ENCODE data around the gene C19orf12.

The C19orf12 gene

GRCh38 chr19:29695765-29696564 is 19.1 kb downstream of the C19orf12 start:
- DNase-seq, result no peak

- no peak for DNase-seq
Measured at GRCh38 chr19:29694669-29695627, 20.1 kb downstream of the C19orf12 start.

GRCh38 chr19:29694161-29694560 is 20.9 kb downstream of the C19orf12 start:
- DNase-seq, result no peak

GRCh38 chr19:29690842-29691241 is 24.2 kb downstream of the C19orf12 start:
- no peak for DNase-seq

- no peak for DNase-seq
Measured at GRCh38 chr19:29687897-29688728, 26.9 kb downstream of the C19orf12 start.

GRCh38 chr19:29687244-29687896 is 27.7 kb downstream of the C19orf12 start:
- no peak for DNase-seq

GRCh38 chr19:29686285-29686805 is 28.7 kb downstream of the C19orf12 start:
- no peak for DNase-seq

GRCh38 chr19:29685326-29685725 is 29.7 kb downstream of the C19orf12 start:
- no peak for DNase-seq

- no peak for DNase-seq
Measured at GRCh38 chr19:29683009-29683408, 32.1 kb downstream of the C19orf12 start.

GRCh38 chr19:29682236-29682895 is 32.7 kb downstream of the C19orf12 start:
- no peak for DNase-seq

GRCh38 chr19:29681422-29682235 is 33.4 kb downstream of the C19orf12 start:
- DNase-seq, result no peak

GRCh38 chr19:29680937-29681336 is 34.1 kb downstream of the C19orf12 start:
- no peak for DNase-seq

- no peak for DNase-seq
Measured at GRCh38 chr19:29680447-29680846, 34.6 kb downstream of the C19orf12 start.

GRCh38 chr19:29679598-29680210 is 35.4 kb downstream of the C19orf12 start:
- DNase-seq, result no peak

GRCh38 chr19:29678484-29679106 is 36.5 kb downstream of the C19orf12 start:
- DNase-seq, result no peak

GRCh38 chr19:29677001-29677817 is 37.9 kb downstream of the C19orf12 start:
- no peak for DNase-seq

- DNase-seq, result no peak
Measured at GRCh38 chr19:29676586-29676985, 38.5 kb downstream of the C19orf12 start.

GRCh38 chr19:29675650-29676186 is 39.3 kb downstream of the C19orf12 start:
- DNase-seq, result no peak
